Cardiac muscle cell (in vitro differentiated cells and primary cell): ENCODE data around the gene PDSS2. TPM values are rescaled to one million over a fixed set of nuclear protein-coding genes. Genes with fewer than 3 reads are reported as not detected.

Source experiments
- DNase-seq, 2 donors: peaks; one replicate each; pipeline versions ENCODE4 v3.0.0 to v3.0.0-alpha.2; 2010 to 2017; ENCODE audit warnings: low read depth in 1 of 2, low spot score in 1 of 2
- H3K27ac ChIP-seq: fragments of 200-600 bp; sonication (generic); 2 replicates; pipeline ENCODE4 v1.5.1; 2016
- H3K27me3 ChIP-seq: fragments of 200-600 bp; sonication (generic); 2 replicates; pipeline ENCODE4 v1.6.0; 2016; ENCODE audit warnings: control low read depth
- H3K36me3 ChIP-seq: fragments of 200-600 bp; sonication (generic); 2 replicates; pipeline ENCODE4 v1.5.1; 2016; ENCODE audit warnings: control low read depth
- H3K4me1 ChIP-seq: fragments of 200-600 bp; sonication (generic); 2 replicates; pipeline ENCODE4 v1.8.1; 2017; ENCODE audit warnings: low read depth, mild to moderate bottlenecking, mixed run types
- H3K4me3 ChIP-seq: fragments of 200-600 bp; sonication (generic); 2 replicates; pipeline ENCODE4 v1.5.1; 2016; ENCODE audit warnings: mild to moderate bottlenecking
- H3K9me3 ChIP-seq: fragments of 200-600 bp; sonication (generic); 2 replicates; pipeline ENCODE4 v1.5.1; 2017; ENCODE audit warnings: low read depth, mild to moderate bottlenecking, control low read depth
- CTCF ChIP-seq: IDR thresholded peaks from 2 replicates; pipeline ENCODE4 v1.5.1; 2012; ENCODE audit warnings: low read depth, mild to moderate bottlenecking, low read length
- polyA plus RNA-seq: library from polyadenylated mRNA; unstranded; fragments of >200 nt; fragmentation: Nextera tagmentation; extraction: Ambion mirVana; gene quantifications from 2 replicates; pipeline ENCODE4 v1.2.1, GENCODE V29; 2016
- total RNA-seq: library from RNA; depleted of rRNA; stranded (reverse); fragments of >200 nt; gene quantifications from 2 replicates; pipeline ENCODE4 v1.2.3, GENCODE V29; 2016

PDSS2 gene
- total and polyA plus RNA-seq, 2 experiments from 2014 or later, result 12.3 to 19.4 TPM

GRCh38 chr6:107264357-107264840, 195.0 kb downstream of the PDSS2 start:
- TF ChIP-seq CTCF, result no peak
- no peaks in the 10 kb centered on the region for H3K36me3 ChIP-seq
- no peaks in the 10 kb centered on the region for H3K27me3 ChIP-seq
- DNase-seq, result peak in 1 of 2 donors; percentile 68
- peaks cover 5% of the 10 kb centered on the region for H3K4me1 ChIP-seq
- H3K9me3 ChIP-seq, result no peaks in the 10 kb centered on the region
- H3K27ac ChIP-seq, result no peak overlapping the region
- no peak overlapping the region for H3K4me3 ChIP-seq

DNA sequence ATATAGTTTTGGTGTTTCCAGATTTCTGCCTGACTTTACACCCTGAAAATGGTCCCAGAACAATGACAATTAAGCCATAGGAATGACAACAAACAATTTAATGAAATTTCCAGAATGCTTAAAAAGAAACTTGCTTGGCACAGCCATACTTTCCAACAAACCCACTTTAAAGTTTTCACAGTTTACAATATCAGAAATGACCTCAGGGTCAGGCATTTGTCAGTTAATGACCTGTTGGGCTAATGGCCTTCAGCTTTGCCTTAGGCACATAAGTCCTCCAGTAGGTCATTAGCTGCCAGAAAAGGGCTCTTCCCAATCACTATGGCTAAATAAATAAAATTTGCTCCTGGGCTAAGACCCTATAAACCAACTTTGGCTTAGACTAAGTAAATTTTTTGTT, 199.4 kb downstream of the PDSS2 start:
- no peak for DNase-seq
- Histone ChIP-seq H3K27ac (no peak overlapping the region), H3K4me1 (no peaks in the 10 kb centered on the region), H3K36me3 (no peaks in the 10 kb centered on the region), H3K4me3 (no peak overlapping the region), H3K27me3 (no peaks in the 10 kb centered on the region), H3K9me3 (no peaks in the 10 kb centered on the region)
- TF ChIP-seq CTCF, result no peak

DNA sequence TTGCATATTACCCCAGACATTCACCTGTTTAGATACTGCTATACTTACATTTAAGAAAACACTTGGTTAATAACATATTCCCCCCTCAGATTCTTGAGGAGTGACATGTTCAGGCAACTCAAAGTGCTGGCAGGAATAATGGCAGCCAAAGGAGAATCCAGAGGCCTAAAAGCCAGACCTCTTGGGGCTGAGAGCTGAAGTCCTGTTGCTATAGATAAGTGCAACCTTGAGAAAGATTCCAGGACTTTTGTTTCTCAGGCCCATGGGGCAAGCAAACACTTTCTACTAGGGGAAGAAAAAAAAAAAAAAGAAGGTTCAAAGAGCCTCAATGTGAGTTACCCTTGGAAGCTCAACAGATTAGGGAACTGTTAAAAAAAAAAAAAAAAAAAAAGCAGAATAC, 211.2 kb downstream of the PDSS2 start:
- Histone ChIP-seq H3K4me1 (peaks cover 7% of the 10 kb centered on the region), H3K36me3 (no peaks in the 10 kb centered on the region), H3K27me3 (no peaks in the 10 kb centered on the region), H3K9me3 (no peaks in the 10 kb centered on the region), H3K27ac (peak overlapping the region; percentile 51), H3K4me3 (no peak overlapping the region)
- peak in 1 of 2 donors; percentile 17 for DNase-seq
- no peak for TF ChIP-seq CTCF

DNA sequence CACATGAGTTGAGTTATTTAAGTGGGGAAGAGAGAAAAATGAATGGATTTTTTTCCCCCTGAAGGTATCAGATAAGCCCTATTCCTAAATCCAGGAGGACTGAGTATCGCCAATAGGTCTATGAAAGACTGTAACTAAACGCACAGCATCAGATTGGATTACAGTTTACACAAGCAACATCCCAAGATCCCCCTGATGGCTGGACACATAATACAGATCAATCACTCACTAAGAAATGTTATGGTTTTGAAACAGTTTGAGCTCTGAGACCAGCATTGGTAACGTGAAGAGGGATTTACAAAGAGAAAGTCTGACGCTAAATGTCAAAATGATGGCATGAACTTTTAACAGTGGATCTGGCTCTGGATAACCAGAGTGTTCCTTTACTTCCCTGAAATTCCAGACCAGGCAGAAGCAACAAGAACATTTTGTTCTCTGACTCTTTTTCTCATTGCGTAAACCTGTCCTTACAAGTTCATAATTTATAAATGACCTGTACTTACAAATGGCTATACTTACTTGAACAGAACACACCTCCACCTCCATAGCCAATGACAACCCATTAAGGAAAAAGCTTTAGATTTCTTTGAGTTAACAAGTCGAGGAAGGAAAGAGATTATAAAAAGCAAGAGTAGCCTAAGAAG, 212.3 kb downstream of the PDSS2 start:
- H3K4me1 ChIP-seq, result peaks cover 7% of the 10 kb centered on the region
- H3K4me3 ChIP-seq, result no peak overlapping the region
- TF ChIP-seq CTCF, result no peak
- H3K36me3 ChIP-seq, result no peaks in the 10 kb centered on the region
- DNase-seq, result peak in 1 of 2 donors; percentile 47
- H3K9me3 ChIP-seq, result no peaks in the 10 kb centered on the region
- H3K27ac ChIP-seq, result peak overlapping the region; percentile 2
- no peaks in the 10 kb centered on the region for H3K27me3 ChIP-seq

- Histone ChIP-seq H3K4me1 (peaks cover 7% of the 10 kb centered on the region), H3K9me3 (no peaks in the 10 kb centered on the region), H3K36me3 (no peaks in the 10 kb centered on the region), H3K27me3 (no peaks in the 10 kb centered on the region), H3K27ac (no peak overlapping the region), H3K4me3 (no peak overlapping the region)
- TF ChIP-seq CTCF, result no peak
- no peak for DNase-seq
These were observed 213.0 kb downstream of the PDSS2 start for GRCh38 chr6:107246249-107246971.
